CD8-positive, alpha-beta T cell (primary cell): ENCODE measurements around the gene PTBP1. TPM values are rescaled to one million over a fixed set of nuclear protein-coding genes. Genes with fewer than 3 reads are reported as not detected.

ENCODE experiments used
- microRNA-seq: library from miRNA; unstranded; fragments of <30 nt; microRNA quantifications from one replicate; pipeline ENCODE4 v1.2.0, GENCODE V29; 2022; ENCODE audit warnings: borderline microRNAs expressed
- total RNA-seq, 46 experiments: library from RNA in 2 of 46; stranded (reverse) in 2 of 46; gene quantifications; one replicate each; pipeline ENCODE4 v1.2.3 and lab custom pipeline; 2021 to 2026

Gene PTBP1
- total RNA-seq, 2 experiments from 2014 or later: 248 to 266 TPM

Small RNA genes within 50 kb of the gene (microRNA-seq; reads per million reads assigned to microRNA genes)
- 3.2 reads per million, percentile 19 among the genes with 10 or more reads in this experiment for gene MIR3187
- not detected for gene MIR4745

Other genes starting within 250 kb of the PTBP1 start
- 10 to 100 TPM; 76.2 to 81.2 TPM for gene BSG, start 224.9 kb upstream of the PTBP1 start, total RNA-seq
- under 1 TPM; 0.67 to 0.84 TPM for gene HCN2, start 207.6 kb upstream of the PTBP1 start, total RNA-seq
- gene POLRMT, start 163.9 kb upstream of the PTBP1 start, total RNA-seq: 10 to 100 TPM; 48.6 to 53.7 TPM
- gene FGF22, start 157.6 kb upstream of the PTBP1 start, total RNA-seq: under 1 TPM; 0.65 to 0.97 TPM
- 100 to 1,000 TPM in 1 of 2 experiments, 10 to 100 TPM in 1; 99.7 to 107 TPM for gene RNF126, start 134.2 kb upstream of the PTBP1 start, total RNA-seq
- 1 to 10 TPM; 1.8 to 2.4 TPM for gene FSTL3, start 121.1 kb upstream of the PTBP1 start, total RNA-seq
- gene PRSS57, start 102.0 kb upstream of the PTBP1 start, total RNA-seq: not detected
- not detected for gene PALM, start 88.5 kb upstream of the PTBP1 start, total RNA-seq
- gene MISP, start 46.3 kb upstream of the PTBP1 start, total RNA-seq: not detected
- gene PLPPR3, start 24.5 kb downstream of the PTBP1 start, total RNA-seq: not detected
- under 1 TPM; 0.69 to 0.87 TPM for gene AZU1, start 30.4 kb downstream of the PTBP1 start, total RNA-seq
- not detected for gene PRTN3, start 43.5 kb downstream of the PTBP1 start, total RNA-seq
- gene ELANE, start 54.9 kb downstream of the PTBP1 start, total RNA-seq: not detected
- 1 to 10 TPM; 1.0 to 1.4 TPM for gene CFD, start 62.2 kb downstream of the PTBP1 start, total RNA-seq
- 10 to 100 TPM; 32.6 to 35.3 TPM for gene MED16, start 95.7 kb downstream of the PTBP1 start, total RNA-seq
- gene RNU6-9, start 96.0 kb downstream of the PTBP1 start, total RNA-seq: not detected
- 100 to 1,000 TPM; 242 to 261 TPM for gene R3HDM4, start 115.8 kb downstream of the PTBP1 start, total RNA-seq
- under 1 TPM; 0.81 to 0.90 TPM for gene KISS1R, start 119.9 kb downstream of the PTBP1 start, total RNA-seq
- gene ARID3A, start 128.6 kb downstream of the PTBP1 start, total RNA-seq: 1 to 10 TPM; 2.0 to 2.7 TPM
- gene WDR18, start 186.9 kb downstream of the PTBP1 start, total RNA-seq: 10 to 100 TPM; 20.6 to 22.7 TPM
- gene GRIN3B, start 203.0 kb downstream of the PTBP1 start, total RNA-seq: under 1 TPM; 0.35 to 0.53 TPM
- gene TMEM259, start 223.7 kb downstream of the PTBP1 start, total RNA-seq: 100 to 1,000 TPM; 408 to 443 TPM
- gene RNU6-2, start 224.1 kb downstream of the PTBP1 start, total RNA-seq: not detected
- gene CNN2, start 229.2 kb downstream of the PTBP1 start, total RNA-seq: 100 to 1,000 TPM; 382 to 392 TPM
- gene ABCA7, start 242.7 kb downstream of the PTBP1 start, total RNA-seq: 10 to 100 TPM; 93.3 to 98.0 TPM